Loucy (cell line): ENCODE data around the gene SLC5A6.

Source experiments
- CTCF ChIP-seq: fragments of 200-600 bp; sonication (generic); conservative IDR thresholded peaks from 2 replicates; pipeline ENCODE4 v1.5.1; 2014; ENCODE audit warnings: mild to moderate bottlenecking, antibody characterized with exemption, low read length
- EZH2phosphoT487 ChIP-seq: fragments of 200-600 bp; IDR thresholded peaks from 2 replicates; pipeline ENCODE4 v1.6.1; 2018; ENCODE audit warnings: antibody characterized with exemption, mild to moderate bottlenecking, moderate library complexity, borderline replicate concordance

- no peak for TF ChIP-seq CTCF
- TF ChIP-seq EZH2phosphoT487, result no peak
Observed at GRCh38 chr2:27182346-27182745, 29.7 kb downstream of the SLC5A6 start.
